Memory B cell (primary cell): ENCODE results near the gene LAMC3.

Experiments
- ATAC-seq: fragments of 150-1000 bp; cut with Tn5 transposase; 2 replicates; pipeline ENCODE4 v1.10.0; 2021; ENCODE audit warnings: low read depth, mild to moderate bottlenecking, moderate library complexity
- DNase-seq, 2 donors: peaks; one replicate each; pipeline ENCODE4 v3.0.0; 2022; ENCODE audit warnings: low spot score in 2 of 2
- H3K27ac Mint-ChIP-seq: one replicate; pipeline ENCODE4 v1.8.0; 2022; ENCODE audit warnings: mild to moderate bottlenecking, moderate library complexity, mixed read lengths
- H3K27me3 Mint-ChIP-seq: one replicate; pipeline ENCODE4 v1.8.0; 2022; ENCODE audit warnings: mixed read lengths
- H3K36me3 Mint-ChIP-seq: one replicate; pipeline ENCODE4 v1.8.0; 2022; ENCODE audit warnings: mild to moderate bottlenecking, mixed read lengths
- H3K4me1 Mint-ChIP-seq: one replicate; pipeline ENCODE4 v1.8.0; 2022; ENCODE audit warnings: mixed read lengths
- H3K4me3 Mint-ChIP-seq: one replicate; pipeline ENCODE4 v1.8.0; 2022; ENCODE audit warnings: mild to moderate bottlenecking, moderate library complexity, mixed read lengths
- H3K9me3 Mint-ChIP-seq: one replicate; pipeline ENCODE4 v1.8.0; 2022; ENCODE audit warnings: mixed read lengths

LAMC3 gene

GRCh38 chr9:131060900-131061630 is 52.1 kb downstream of the LAMC3 start:
- DNase-seq (no peak), ATAC-seq (no peak)
- H3K4me1 Mint-ChIP-seq, result no peaks in the 10 kb centered on the region
- no peak overlapping the region for H3K4me3 Mint-ChIP-seq
- peaks cover 3% of the 10 kb centered on the region for H3K9me3 Mint-ChIP-seq
- no peak overlapping the region for H3K27ac Mint-ChIP-seq
- peaks cover 4% of the 10 kb centered on the region for H3K27me3 Mint-ChIP-seq
- H3K36me3 Mint-ChIP-seq, result no peaks in the 10 kb centered on the region

GRCh38 chr9:131062969-131063368 is 54.0 kb downstream of the LAMC3 start:
- Mint-ChIP-seq H3K9me3 (peaks cover 3% of the 10 kb centered on the region), H3K4me1 (no peaks in the 10 kb centered on the region), H3K27me3 (peaks cover 4% of the 10 kb centered on the region), H3K36me3 (no peaks in the 10 kb centered on the region), H3K4me3 (no peak overlapping the region), H3K27ac (no peak overlapping the region)
- no peak for ATAC-seq
- no peak for DNase-seq

- H3K4me1 Mint-ChIP-seq, result no peaks in the 10 kb centered on the region
- H3K27me3 Mint-ChIP-seq, result peaks cover 7% of the 10 kb centered on the region
- no peaks in the 10 kb centered on the region for H3K36me3 Mint-ChIP-seq
- H3K27ac Mint-ChIP-seq, result no peak overlapping the region
- no peak for DNase-seq
- H3K4me3 Mint-ChIP-seq, result no peak overlapping the region
- H3K9me3 Mint-ChIP-seq, result peaks cover 3% of the 10 kb centered on the region
- no peak for ATAC-seq
These were observed 56.6 kb downstream of the LAMC3 start for GRCh38 chr9:131065599-131065998.

GRCh38 chr9:131067625-131068024 is 58.7 kb downstream of the LAMC3 start:
- ATAC-seq (no peak), DNase-seq (no peak)
- Mint-ChIP-seq H3K9me3 (peaks cover 3% of the 10 kb centered on the region), H3K27me3 (peaks cover 12% of the 10 kb centered on the region), H3K36me3 (no peaks in the 10 kb centered on the region), H3K4me1 (no peaks in the 10 kb centered on the region), H3K4me3 (no peak overlapping the region), H3K27ac (no peak overlapping the region)

- ATAC-seq, result no peak
- Mint-ChIP-seq H3K27me3 (peaks cover 12% of the 10 kb centered on the region), H3K4me3 (no peak overlapping the region), H3K9me3 (peaks cover 3% of the 10 kb centered on the region), H3K36me3 (no peaks in the 10 kb centered on the region), H3K4me1 (no peaks in the 10 kb centered on the region), H3K27ac (no peak overlapping the region)
- no peak for DNase-seq
These were observed 59.3 kb downstream of the LAMC3 start for GRCh38 chr9:131068076-131068816.

GRCh38 chr9:131069699-131070098 is 60.7 kb downstream of the LAMC3 start:
- no peak for DNase-seq
- Mint-ChIP-seq H3K4me3 (no peak overlapping the region), H3K4me1 (no peaks in the 10 kb centered on the region), H3K36me3 (no peaks in the 10 kb centered on the region), H3K9me3 (peaks cover 3% of the 10 kb centered on the region), H3K27ac (no peak overlapping the region), H3K27me3 (peaks cover 12% of the 10 kb centered on the region)
- no peak for ATAC-seq

- H3K9me3 Mint-ChIP-seq, result no peaks in the 10 kb centered on the region
- ATAC-seq, result no peak
These were observed 63.3 kb downstream of the LAMC3 start for GRCh38 chr9:131072107-131072870.

GRCh38 chr9:131072871-131073237 is 63.9 kb downstream of the LAMC3 start:
- Mint-ChIP-seq H3K27me3 (peaks cover 8% of the 10 kb centered on the region), H3K4me3 (no peak overlapping the region), H3K4me1 (no peaks in the 10 kb centered on the region), H3K9me3 (no peaks in the 10 kb centered on the region), H3K27ac (no peak overlapping the region), H3K36me3 (no peaks in the 10 kb centered on the region)
- ATAC-seq (no peak), DNase-seq (no peak)

More at GRCh38 chr9:131072107-131072870, 63.3 kb downstream of the LAMC3 start:
- H3K27ac Mint-ChIP-seq, result no peak overlapping the region
- no peak overlapping the region for H3K4me3 Mint-ChIP-seq
- no peak for DNase-seq
- H3K27me3 Mint-ChIP-seq, result peaks cover 8% of the 10 kb centered on the region
- no peaks in the 10 kb centered on the region for H3K36me3 Mint-ChIP-seq
- no peaks in the 10 kb centered on the region for H3K4me1 Mint-ChIP-seq

- ATAC-seq (no peak), DNase-seq (no peak)
- no peaks in the 10 kb centered on the region for H3K9me3 Mint-ChIP-seq
- no peaks in the 10 kb centered on the region for H3K27me3 Mint-ChIP-seq
- no peak overlapping the region for H3K27ac Mint-ChIP-seq
- H3K4me3 Mint-ChIP-seq, result no peak overlapping the region
- no peaks in the 10 kb centered on the region for H3K4me1 Mint-ChIP-seq
- no peaks in the 10 kb centered on the region for H3K36me3 Mint-ChIP-seq
These were observed 67.6 kb downstream of the LAMC3 start for GRCh38 chr9:131076347-131077195.

- ATAC-seq (no peak), DNase-seq (no peak)
- no peaks in the 10 kb centered on the region for H3K36me3 Mint-ChIP-seq
- no peaks in the 10 kb centered on the region for H3K4me1 Mint-ChIP-seq
- no peak overlapping the region for H3K27ac Mint-ChIP-seq
- H3K27me3 Mint-ChIP-seq, result no peaks in the 10 kb centered on the region
- H3K9me3 Mint-ChIP-seq, result no peaks in the 10 kb centered on the region
- no peak overlapping the region for H3K4me3 Mint-ChIP-seq
These were observed 69.7 kb downstream of the LAMC3 start for GRCh38 chr9:131078427-131079366.

- ATAC-seq, result no peak
- Mint-ChIP-seq H3K36me3 (no peaks in the 10 kb centered on the region), H3K27me3 (peaks cover 2% of the 10 kb centered on the region), H3K4me3 (no peak overlapping the region), H3K9me3 (no peaks in the 10 kb centered on the region), H3K4me1 (peaks cover 3% of the 10 kb centered on the region), H3K27ac (no peak overlapping the region)
- DNase-seq, result no peak
These were observed 71.6 kb downstream of the LAMC3 start for GRCh38 chr9:131080589-131080988.

GRCh38 chr9:131081868-131082267 is 72.9 kb downstream of the LAMC3 start:
- H3K27ac Mint-ChIP-seq, result no peak overlapping the region
- H3K9me3 Mint-ChIP-seq, result no peaks in the 10 kb centered on the region
- H3K4me3 Mint-ChIP-seq, result no peak overlapping the region
- no peaks in the 10 kb centered on the region for H3K36me3 Mint-ChIP-seq
- peaks cover 3% of the 10 kb centered on the region for H3K4me1 Mint-ChIP-seq
- ATAC-seq (no peak), DNase-seq (no peak)
- H3K27me3 Mint-ChIP-seq, result peaks cover 2% of the 10 kb centered on the region
